Measurements from ENCODE around the gene HACD1. TPM values are rescaled to one million over a fixed set of nuclear protein-coding genes. Genes with fewer than 3 reads are reported as not detected.
A peak's percentile ranks its signal among the peaks of the same experiment; 100 is the strongest.

HACD1 gene
- total and polyA plus RNA-seq, 2 of the 4 experiments (the other 2 are of a cell fraction): 10.0 to 24.9 TPM

GRCh38 chr10:17586821-17587234 lies 30.3 kb downstream of the HACD1 start:
- ATAC-seq (ENCODE audit: low read depth) (peak; percentile 44), DNase-seq (peak; percentile 43)
- Histone ChIP-seq H3K14ac (replicated peaks; ENCODE audit: low read depth, low read length) (no peak overlapping the region), H3K23ac (ENCODE audit: low read depth, low read length) (no peak overlapping the region), H3K4me1 (ENCODE audit: control insufficient read depth, insufficient read depth, low read length) (peaks cover 3% of the 10 kb centered on the region; the same call in 1 of the 2 replicates), H2AK9ac (replicated peaks; ENCODE audit: low read depth, low read length, poor library complexity) (no peak overlapping the region), H4K8ac (ENCODE audit: low read depth in 2 of 2, low read length in 2 of 2) (peak overlapping the region in 1 of 2 experiments; percentile 29; a peak in 1 of 4 replicates), H3K4me2 (ENCODE audit: low read depth, low read length) (no peak overlapping the region), H3K18ac (ENCODE audit: low read depth, low read length) (no peak overlapping the region), H4K20me1 (ENCODE audit: insufficient read depth, low read length) (no peaks in the 10 kb centered on the region), H3K9me1 (ENCODE audit: insufficient read depth, low read length) (no peaks in the 10 kb centered on the region), H4K91ac (ENCODE audit: insufficient read depth, low read depth, low read length) (no peak overlapping the region), H3K9ac (ENCODE audit: low read depth, low read length) (no peak overlapping the region), H2AFZ (replicated peaks; ENCODE audit: low read length, poor library complexity) (no peak overlapping the region), H3K79me1 (ENCODE audit: low read depth in 1 of 2, low read length in 2 of 2) (no peaks in the 10 kb centered on the region), H3K9me3 (ENCODE audit: control insufficient read depth, insufficient read depth, low read length) (no peaks in the 10 kb centered on the region), H3K4me3 (ENCODE audit: insufficient read depth, low read depth, low read length) (no peak overlapping the region), H3K36me3 (ENCODE audit: control insufficient read depth, insufficient read depth, low read length) (no peaks in the 10 kb centered on the region), H2BK5ac (ENCODE audit: low read depth, low read length, poor library complexity, severe bottlenecking) (no peak overlapping the region), H3K4ac (ENCODE audit: low read depth, low read length) (peak overlapping the region; percentile 16; the same call in 1 of the 2 replicates), H4K5ac (ENCODE audit: low read depth, low read length) (no peak overlapping the region), H3K27ac (ENCODE audit: insufficient read depth, low read length) (no peak overlapping the region), H2AK5ac (ENCODE audit: low read depth, low read length) (no peak overlapping the region), H3K56ac (ENCODE audit: extremely low read depth, insufficient read depth, low read length) (no peak overlapping the region), H2BK20ac (ENCODE audit: low read depth, low read length) (no peak overlapping the region), H3K27me3 (ENCODE audit: control insufficient read depth, insufficient read depth, low read length) (no peaks in the 10 kb centered on the region), H2BK120ac (ENCODE audit: low read depth, low read length) (no peak overlapping the region), H2BK15ac (ENCODE audit: low read depth, low read length) (no peak overlapping the region)
- intact Hi-C loops (cut with micrococcal nuclease): no loop called here
- dilution Hi-C loops (cut with HindIII; ENCODE audit: low sequenced_read_pairs, unreplicated experiment): no loop called here
- POLR2A ChIA-PET (ENCODE audit: unreplicated experiment): no interaction called here
- WGBS, 2 experiments (ENCODE audit: extremely low coverage in 2 of 2, insufficient read length in 1 of 2): no CpG with 5 or more reads among the region's 6 CpGs
- no TSS peak for BruUV-seq (replicated peaks)
- TF ChIP-seq MXI1 (IDR thresholded peaks at IDR 0.05; ENCODE audit: borderline replicate concordance, low read depth, low read length): no peak
- no peak for TF ChIP-seq MAZ (IDR thresholded peaks at IDR 0.05; ENCODE audit: borderline replicate concordance, low read depth, low read length)
- TF ChIP-seq USF2 (IDR thresholded peaks at IDR 0.05; ENCODE audit: low read depth, low read length): no peak
- TF ChIP-seq MAFK (IDR thresholded peaks at IDR 0.05; ENCODE audit: low read depth, low read length): no peak
- no peak for TF ChIP-seq FOS (IDR thresholded peaks at IDR 0.05; ENCODE audit: low read depth, low read length)
- TF ChIP-seq RAD21 (IDR thresholded peaks at IDR 0.05; ENCODE audit: low read length): no peak
- no peak for TF ChIP-seq CEBPB (IDR thresholded peaks at IDR 0.05; ENCODE audit: low read depth, low read length)
- TF ChIP-seq, protein P1, sequence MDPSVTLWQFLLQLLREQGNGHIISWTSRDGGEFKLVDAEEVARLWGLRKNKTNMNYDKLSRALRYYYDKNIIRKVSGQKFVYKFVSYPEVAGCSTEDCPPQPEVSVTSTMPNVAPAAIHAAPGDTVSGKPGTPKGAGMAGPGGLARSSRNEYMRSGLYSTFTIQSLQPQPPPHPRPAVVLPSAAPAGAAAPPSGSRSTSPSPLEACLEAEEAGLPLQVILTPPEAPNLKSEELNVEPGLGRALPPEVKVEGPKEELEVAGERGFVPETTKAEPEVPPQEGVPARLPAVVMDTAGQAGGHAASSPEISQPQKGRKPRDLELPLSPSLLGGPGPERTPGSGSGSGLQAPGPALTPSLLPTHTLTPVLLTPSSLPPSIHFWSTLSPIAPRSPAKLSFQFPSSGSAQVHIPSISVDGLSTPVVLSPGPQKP (IDR thresholded peaks at IDR 0.05; ENCODE audit: borderline replicate concordance, low read depth, low read length): no peak
- no peak for TF ChIP-seq RFX5 (IDR thresholded peaks at IDR 0.05; ENCODE audit: low read depth, low read length)
- TF ChIP-seq BHLHE40 (IDR thresholded peaks at IDR 0.05; ENCODE audit: low read depth, low read length): no peak
- TF ChIP-seq, protein P2, sequence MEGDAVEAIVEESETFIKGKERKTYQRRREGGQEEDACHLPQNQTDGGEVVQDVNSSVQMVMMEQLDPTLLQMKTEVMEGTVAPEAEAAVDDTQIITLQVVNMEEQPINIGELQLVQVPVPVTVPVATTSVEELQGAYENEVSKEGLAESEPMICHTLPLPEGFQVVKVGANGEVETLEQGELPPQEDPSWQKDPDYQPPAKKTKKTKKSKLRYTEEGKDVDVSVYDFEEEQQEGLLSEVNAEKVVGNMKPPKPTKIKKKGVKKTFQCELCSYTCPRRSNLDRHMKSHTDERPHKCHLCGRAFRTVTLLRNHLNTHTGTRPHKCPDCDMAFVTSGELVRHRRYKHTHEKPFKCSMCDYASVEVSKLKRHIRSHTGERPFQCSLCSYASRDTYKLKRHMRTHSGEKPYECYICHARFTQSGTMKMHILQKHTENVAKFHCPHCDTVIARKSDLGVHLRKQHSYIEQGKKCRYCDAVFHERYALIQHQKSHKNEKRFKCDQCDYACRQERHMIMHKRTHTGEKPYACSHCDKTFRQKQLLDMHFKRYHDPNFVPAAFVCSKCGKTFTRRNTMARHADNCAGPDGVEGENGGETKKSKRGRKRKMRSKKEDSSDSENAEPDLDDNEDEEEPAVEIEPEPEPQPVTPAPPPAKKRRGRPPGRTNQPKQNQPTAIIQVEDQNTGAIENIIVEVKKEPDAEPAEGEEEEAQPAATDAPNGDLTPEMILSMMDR (conservative IDR thresholded peaks at IDR 0.05; ENCODE audit: low read depth, low read length): no peak
- TF ChIP-seq NFE2L2 (IDR thresholded peaks at IDR 0.05; ENCODE audit: low read depth, low read length): no peak
- no peak for TF ChIP-seq CHD1 (IDR thresholded peaks at IDR 0.05; ENCODE audit: low read depth, low read length)
- TF ChIP-seq RCOR1 (IDR thresholded peaks at IDR 0.05; ENCODE audit: insufficient replicate concordance, low read length): no peak
- TF ChIP-seq POLR2A (IDR thresholded peaks at IDR 0.05; ENCODE audit: low read depth, low read length): no peak
- no peak for TF ChIP-seq SMC3 (IDR thresholded peaks at IDR 0.05; ENCODE audit: low read depth, low read length)
- in situ Hi-C loops (cut with MboI; ENCODE audit: low sequenced_read_pairs): no loop called here
- CTCF ChIA-PET: no interaction called here

Measured in IMR-90 (cell line).